ENCODE data around the gene SURF1.

SURF1 gene

DNA sequence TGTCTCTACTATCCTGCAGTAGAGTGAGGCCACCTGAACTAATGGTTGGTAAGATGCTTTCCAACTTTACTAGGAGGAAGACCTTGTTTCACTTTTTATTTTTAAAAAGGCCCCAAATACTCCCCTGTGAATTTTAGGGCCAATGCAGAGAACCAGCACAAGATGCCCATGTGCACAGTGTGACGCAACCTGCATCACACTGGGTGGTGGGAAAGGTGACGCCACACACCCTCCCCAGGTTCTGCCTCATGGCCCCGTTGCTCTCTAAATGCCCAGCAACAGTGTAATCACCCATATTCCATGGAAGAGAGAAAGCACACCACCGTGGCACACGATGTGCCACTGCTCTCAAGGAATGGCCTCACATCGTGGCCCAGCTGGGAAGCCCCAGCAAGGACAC is 13.1 kb upstream of the SURF1 start:
- Histone ChIP-seq H4K20me1 (ENCODE audit: insufficient read depth, low read length) (peaks cover 80% of the 10 kb centered on the region), H3K4me1 (ENCODE audit: insufficient read depth, low read length) (peaks cover 21% of the 10 kb centered on the region)

DNA sequence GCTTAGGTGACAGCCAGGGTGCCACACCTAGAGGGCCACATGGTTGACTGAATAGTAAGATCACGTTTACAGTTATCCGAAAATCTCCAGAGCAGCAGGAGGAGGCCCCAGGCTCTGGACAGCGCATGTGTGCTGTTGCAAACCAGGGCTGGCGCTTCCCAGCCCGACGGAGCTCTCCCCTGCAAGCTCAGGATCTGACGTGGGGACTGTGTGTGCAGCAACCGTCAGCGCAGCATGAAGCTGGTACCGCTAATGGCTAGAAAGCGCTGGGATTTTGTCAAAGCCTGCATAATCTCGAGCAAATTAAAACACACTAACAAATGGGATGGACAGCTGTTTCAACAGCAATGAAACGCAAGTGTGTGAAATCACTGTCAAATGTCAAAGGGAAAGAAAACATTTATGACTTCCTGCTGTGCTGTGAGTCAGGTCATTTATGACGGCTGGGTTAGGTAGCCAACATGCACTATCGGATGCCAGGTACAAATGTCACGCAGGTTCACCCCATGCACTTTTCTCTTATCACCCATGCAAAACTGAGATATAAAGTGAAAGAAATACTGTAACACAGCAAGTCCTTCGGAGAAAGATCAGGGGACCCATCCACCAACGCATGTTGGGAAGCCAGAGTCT is 12.1 kb upstream of the SURF1 start:
- H3K4me2 ChIP-seq (ENCODE audit: insufficient read depth, low read length): no peak overlapping the region
- no peak overlapping the region for H3K9ac ChIP-seq (ENCODE audit: low read depth, low read length)
- H3K9me3 ChIP-seq (ENCODE audit: insufficient read depth, low read length, severe bottlenecking): no peaks in the 10 kb centered on the region
- no peaks in the 10 kb centered on the region for H3K27me3 ChIP-seq (ENCODE audit: insufficient read depth, low read length, poor library complexity)
- H3K4me1 ChIP-seq (ENCODE audit: insufficient read depth, low read length): peaks cover 14% of the 10 kb centered on the region
- H2AFZ ChIP-seq (ENCODE audit: low read depth, low read length): no peak overlapping the region
- no peak overlapping the region for H3K27ac ChIP-seq (ENCODE audit: low read length)
- H4K20me1 ChIP-seq (ENCODE audit: insufficient read depth, low read length): peaks cover 80% of the 10 kb centered on the region
- ATAC-seq (ENCODE audit: insufficient read depth, low read depth) (no peak), DNase-seq (no peak)
- TF ChIP-seq, protein P1, sequence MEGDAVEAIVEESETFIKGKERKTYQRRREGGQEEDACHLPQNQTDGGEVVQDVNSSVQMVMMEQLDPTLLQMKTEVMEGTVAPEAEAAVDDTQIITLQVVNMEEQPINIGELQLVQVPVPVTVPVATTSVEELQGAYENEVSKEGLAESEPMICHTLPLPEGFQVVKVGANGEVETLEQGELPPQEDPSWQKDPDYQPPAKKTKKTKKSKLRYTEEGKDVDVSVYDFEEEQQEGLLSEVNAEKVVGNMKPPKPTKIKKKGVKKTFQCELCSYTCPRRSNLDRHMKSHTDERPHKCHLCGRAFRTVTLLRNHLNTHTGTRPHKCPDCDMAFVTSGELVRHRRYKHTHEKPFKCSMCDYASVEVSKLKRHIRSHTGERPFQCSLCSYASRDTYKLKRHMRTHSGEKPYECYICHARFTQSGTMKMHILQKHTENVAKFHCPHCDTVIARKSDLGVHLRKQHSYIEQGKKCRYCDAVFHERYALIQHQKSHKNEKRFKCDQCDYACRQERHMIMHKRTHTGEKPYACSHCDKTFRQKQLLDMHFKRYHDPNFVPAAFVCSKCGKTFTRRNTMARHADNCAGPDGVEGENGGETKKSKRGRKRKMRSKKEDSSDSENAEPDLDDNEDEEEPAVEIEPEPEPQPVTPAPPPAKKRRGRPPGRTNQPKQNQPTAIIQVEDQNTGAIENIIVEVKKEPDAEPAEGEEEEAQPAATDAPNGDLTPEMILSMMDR (IDR thresholded peaks at IDR 0.05; ENCODE audit: borderline replicate concordance, extremely low read depth, low read length, poor library complexity, severe bottlenecking): no peak
- no peak for TF ChIP-seq EZH2 (IDR thresholded peaks at IDR 0.05; ENCODE audit: borderline replicate concordance, low read depth, low read length, severe bottlenecking)
- H3K36me3 ChIP-seq (ENCODE audit: insufficient read depth, low read length): peaks cover 88% of the 10 kb centered on the region
- peaks cover 80% of the 10 kb centered on the region for H3K79me2 ChIP-seq (ENCODE audit: insufficient read depth, low read length)
- no peak overlapping the region for H3K4me3 ChIP-seq (ENCODE audit: low read depth in 1 of 2, low read length in 2 of 2)

More for the DNA sequence above, 13.1 kb upstream of the SURF1 start:
- no peaks in the 10 kb centered on the region for H3K9me3 ChIP-seq (ENCODE audit: insufficient read depth, low read length, severe bottlenecking)
- no peak overlapping the region for H3K4me2 ChIP-seq (ENCODE audit: insufficient read depth, low read length)
- no peak overlapping the region for H3K9ac ChIP-seq (ENCODE audit: low read depth, low read length)
- TF ChIP-seq EZH2 (IDR thresholded peaks at IDR 0.05; ENCODE audit: borderline replicate concordance, low read depth, low read length, severe bottlenecking): no peak
- TF ChIP-seq, protein P1 (IDR thresholded peaks at IDR 0.05; ENCODE audit: borderline replicate concordance, extremely low read depth, low read length, poor library complexity, severe bottlenecking): no peak
- no peak for DNase-seq
- H3K36me3 ChIP-seq (ENCODE audit: insufficient read depth, low read length): peaks cover 81% of the 10 kb centered on the region
- no peak overlapping the region for H3K4me3 ChIP-seq (ENCODE audit: low read depth in 1 of 2, low read length in 2 of 2)
- no peak for ATAC-seq (ENCODE audit: insufficient read depth, low read depth)
- H2AFZ ChIP-seq (ENCODE audit: low read depth, low read length): no peak overlapping the region
- peaks cover 89% of the 10 kb centered on the region for H3K79me2 ChIP-seq (ENCODE audit: insufficient read depth, low read length)
- no peaks in the 10 kb centered on the region for H3K27me3 ChIP-seq (ENCODE audit: insufficient read depth, low read length, poor library complexity)
- no peak overlapping the region for H3K27ac ChIP-seq (ENCODE audit: low read length)

DNA sequence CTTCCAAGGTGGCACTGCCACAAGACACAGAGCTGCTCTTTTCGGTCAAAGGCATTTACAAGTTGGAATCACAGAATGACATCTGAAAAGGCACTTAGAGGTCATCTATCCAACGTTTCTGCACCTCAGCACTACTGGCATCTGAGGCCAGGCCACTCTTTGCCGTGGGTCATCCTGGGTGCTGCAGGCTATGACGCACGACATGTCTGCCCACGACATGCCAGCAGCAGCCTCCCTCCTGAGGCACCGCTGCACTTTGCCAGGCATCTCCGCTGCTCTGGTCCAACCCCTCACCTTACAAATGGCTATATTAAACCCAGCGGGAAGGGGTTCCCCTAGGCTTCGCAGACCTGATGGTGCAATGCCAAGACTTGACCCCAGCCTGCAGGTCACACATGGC is 11.5 kb upstream of the SURF1 start:
- Histone ChIP-seq H3K4me2 (ENCODE audit: insufficient read depth, low read length) (no peak overlapping the region), H3K27ac (ENCODE audit: low read length) (no peak overlapping the region), H3K4me3 (ENCODE audit: low read depth in 1 of 2, low read length in 2 of 2) (no peak overlapping the region), H3K27me3 (ENCODE audit: insufficient read depth, low read length, poor library complexity) (no peaks in the 10 kb centered on the region), H3K36me3 (ENCODE audit: insufficient read depth, low read length) (peaks cover 88% of the 10 kb centered on the region), H3K4me1 (ENCODE audit: insufficient read depth, low read length) (peaks cover 8% of the 10 kb centered on the region), H3K79me2 (ENCODE audit: insufficient read depth, low read length) (peaks cover 75% of the 10 kb centered on the region), H3K9me3 (ENCODE audit: insufficient read depth, low read length, severe bottlenecking) (no peaks in the 10 kb centered on the region), H2AFZ (ENCODE audit: low read depth, low read length) (no peak overlapping the region), H4K20me1 (ENCODE audit: insufficient read depth, low read length) (peaks cover 74% of the 10 kb centered on the region), H3K9ac (ENCODE audit: low read depth, low read length) (no peak overlapping the region)
- DNase-seq: no peak
- no peak for ATAC-seq (ENCODE audit: insufficient read depth, low read depth)
- no peak for TF ChIP-seq EZH2 (IDR thresholded peaks at IDR 0.05; ENCODE audit: borderline replicate concordance, low read depth, low read length, severe bottlenecking)
- TF ChIP-seq, protein P1 (IDR thresholded peaks at IDR 0.05; ENCODE audit: borderline replicate concordance, extremely low read depth, low read length, poor library complexity, severe bottlenecking): no peak

Data from DND-41 (cell line).